NCI-H226 (cell line): Measurements from ENCODE around the gene CSRP1.
"Not testable (repeated sequence)": the region's sequence is repeated elsewhere in the genome, so short reads cannot be mapped to it uniquely, and the experiment has no call there.

Experiments used
- DNase-seq: peaks from one replicate; pipeline ENCODE4 v3.0.0-alpha.2; 2015

Gene CSRP1

DNA sequence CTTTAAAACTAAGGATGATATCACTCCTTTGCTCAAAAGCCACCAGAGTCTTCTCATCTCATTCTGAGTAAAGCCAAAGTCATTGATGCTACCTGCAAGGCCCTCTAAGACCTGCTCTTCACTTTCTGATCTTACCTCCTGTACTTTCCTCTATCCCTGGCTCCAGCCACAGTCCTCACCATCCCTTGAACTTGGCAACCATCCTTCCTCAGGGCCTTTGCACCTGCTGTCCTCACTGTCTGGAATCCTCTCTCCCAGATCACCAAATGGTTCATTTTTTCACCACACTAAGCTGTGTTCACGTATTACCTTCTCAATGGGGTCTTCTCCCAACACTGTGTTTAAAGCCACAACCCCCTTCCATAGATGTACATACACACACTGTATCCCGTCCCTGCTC, 33.6 kb downstream of the CSRP1 start:
- no peak for DNase-seq

DNA sequence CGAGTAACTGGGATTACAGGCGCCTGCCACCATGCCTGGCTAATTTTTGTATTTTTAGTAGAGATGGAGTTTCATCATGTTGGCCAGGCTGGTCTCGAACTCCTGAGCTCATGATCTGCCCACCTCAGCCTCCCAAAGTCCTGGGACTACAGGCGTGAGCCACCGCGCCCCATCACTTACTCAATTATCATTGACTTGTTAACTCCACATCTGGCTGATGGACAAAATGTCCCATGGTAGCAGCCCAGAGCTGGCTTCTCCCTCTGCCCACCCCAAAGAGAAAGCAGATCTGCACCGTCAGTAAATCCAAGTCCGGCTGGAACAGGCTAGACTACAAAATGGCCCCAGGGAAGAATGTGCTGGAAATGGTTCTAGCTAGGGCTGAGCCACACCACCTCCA, 34.6 kb downstream of the CSRP1 start:
- DNase-seq = not testable (repeated sequence)

DNA sequence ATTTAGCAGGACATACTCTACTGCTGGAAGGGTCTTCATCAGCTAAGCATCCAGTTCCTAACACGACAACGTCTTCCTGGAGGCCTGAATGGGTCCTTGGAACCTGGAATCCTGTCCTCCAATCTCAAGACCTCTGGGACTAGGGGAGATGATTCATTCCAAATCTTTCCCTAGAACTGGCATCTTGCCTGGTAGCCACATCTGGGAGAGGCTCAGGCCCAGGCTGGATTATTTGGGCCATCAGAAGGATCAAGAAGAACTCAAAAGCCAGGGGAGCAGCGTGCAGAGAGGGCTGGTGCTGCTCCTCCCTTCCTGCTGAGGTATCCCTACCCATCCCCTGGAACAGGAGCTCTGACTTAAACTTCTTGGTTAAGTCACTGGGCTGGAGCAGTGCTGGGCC, 35.2 kb downstream of the CSRP1 start:
- DNase-seq = peak; percentile 50

DNA sequence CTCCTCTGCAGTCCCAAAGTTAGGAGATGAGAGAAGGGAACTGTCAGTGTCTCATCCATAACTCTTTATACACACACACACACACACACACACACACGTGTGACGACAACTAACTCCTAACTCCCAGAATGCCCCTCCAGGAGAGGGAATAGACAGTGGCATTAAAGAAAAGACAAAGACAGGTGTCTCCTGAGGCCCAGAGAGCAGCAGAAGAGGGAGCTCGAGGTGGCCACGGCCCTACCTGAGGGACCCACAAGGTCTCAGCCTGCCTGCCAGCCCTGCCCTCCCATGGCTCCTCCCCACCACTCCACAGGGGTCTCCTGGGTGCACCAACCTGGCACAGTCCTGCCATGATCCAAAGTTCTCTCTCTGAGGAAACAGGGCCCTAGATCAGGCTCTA, 36.3 kb downstream of the CSRP1 start:
- DNase-seq = no peak

DNA sequence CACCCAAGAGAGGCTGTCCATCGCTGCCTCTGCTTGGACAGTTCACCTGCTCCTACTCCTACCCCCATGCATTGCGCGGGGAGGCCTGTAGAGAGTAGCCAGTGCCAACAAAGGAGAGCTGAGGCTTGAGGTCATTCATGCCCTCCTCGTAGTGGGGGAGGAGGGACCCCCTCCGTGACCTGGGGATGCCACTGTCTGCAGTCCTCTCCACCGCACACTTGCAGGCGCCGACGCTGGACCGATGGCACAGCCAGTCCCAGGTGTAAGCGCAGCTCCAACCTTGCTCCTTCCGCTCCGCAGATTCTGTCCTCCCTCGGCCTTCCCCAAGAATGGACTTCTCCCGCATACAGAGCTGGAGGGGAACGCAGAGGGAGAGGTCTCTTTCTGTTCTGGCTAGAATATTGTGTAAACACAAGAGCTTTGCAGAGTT, 37.3 kb downstream of the CSRP1 start:
- DNase-seq = no peak

DNA sequence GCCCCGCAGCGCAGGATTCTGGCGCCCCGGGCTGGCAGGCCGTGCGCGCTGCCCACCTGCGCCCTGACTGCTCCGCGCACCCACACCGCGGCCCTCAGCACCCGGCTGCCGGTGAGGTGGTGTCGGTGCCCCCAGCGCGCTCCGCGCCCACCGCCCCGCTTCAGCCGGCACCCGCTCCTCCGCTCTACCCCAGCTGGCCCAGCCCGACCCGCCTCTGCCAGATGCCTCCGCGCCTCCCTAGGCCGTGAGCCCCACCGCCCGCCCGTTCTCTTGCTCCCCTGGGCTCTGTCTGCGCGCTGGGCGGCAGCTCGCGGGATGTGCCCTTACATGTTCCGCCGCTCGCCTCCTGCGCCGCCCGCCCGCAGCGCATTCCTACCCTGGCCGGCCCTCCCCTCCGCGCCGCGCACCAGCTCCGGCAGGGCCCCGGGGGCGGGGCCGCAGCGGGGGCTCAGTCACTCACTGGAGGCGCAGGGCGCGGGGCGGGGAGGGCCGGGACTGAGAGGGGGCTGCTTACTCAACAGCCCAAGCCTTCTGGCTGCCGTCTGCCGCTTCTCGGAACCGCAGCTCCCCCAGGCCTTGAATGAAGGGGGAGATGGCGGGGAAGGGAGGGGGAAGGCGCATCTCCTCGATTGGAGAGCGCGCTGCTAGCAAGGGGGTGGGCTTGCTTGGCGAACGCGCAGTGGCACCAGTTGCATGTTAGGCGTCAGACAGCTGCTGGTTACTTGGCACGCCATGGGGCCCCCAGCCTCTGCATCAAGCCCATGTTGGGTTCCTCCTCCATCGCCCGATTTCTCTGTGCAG, 37.9 kb downstream of the CSRP1 start, which contains the start of gene PHLDA3:
Gene PHLDA3 (minus strand): TSS at position 345 of the 801 bp plus-strand sequence. CDS start 402 bp downstream, outside the sequence.
- DNase-seq = peak; percentile 91

DNA sequence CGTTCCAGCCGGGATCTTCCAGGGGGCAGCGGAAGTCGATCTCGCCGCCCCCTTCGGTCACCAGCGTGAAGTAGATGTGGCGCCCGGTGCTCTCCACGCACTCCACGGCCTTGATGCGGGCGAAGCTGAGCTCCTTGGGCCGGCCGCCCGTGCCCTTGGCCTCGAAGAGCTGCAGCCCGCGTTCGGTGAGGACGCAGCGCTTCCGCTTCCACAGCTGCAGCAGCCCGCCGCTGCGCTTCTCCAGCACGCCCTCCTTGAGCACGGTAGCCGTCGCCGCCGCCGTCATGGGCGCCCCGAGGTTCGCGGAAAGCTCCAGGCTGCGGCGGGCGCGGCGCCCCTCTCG, 38.5 kb downstream of the CSRP1 start:
- no peak for DNase-seq

DNA sequence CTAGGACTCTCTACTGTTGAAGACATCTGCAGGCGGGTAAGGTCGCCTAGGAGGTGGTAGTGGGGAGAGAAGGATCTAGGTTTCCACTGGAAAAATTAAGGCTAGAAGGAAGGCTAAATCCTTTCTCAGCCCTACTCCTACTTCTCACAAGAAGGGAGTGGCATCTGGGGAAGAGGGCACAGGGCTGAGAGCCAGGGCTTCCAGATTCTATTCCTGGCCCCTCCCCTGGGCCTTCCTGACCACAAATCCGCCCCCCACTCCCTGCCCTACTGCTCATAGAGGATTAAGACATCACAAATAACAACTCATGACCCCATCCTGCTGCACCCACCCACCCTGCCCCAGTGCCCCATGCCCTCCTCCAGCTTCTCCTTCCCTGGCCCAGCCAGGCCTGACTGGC, 40.4 kb downstream of the CSRP1 start:
- peak; percentile 41 for DNase-seq

DNA sequence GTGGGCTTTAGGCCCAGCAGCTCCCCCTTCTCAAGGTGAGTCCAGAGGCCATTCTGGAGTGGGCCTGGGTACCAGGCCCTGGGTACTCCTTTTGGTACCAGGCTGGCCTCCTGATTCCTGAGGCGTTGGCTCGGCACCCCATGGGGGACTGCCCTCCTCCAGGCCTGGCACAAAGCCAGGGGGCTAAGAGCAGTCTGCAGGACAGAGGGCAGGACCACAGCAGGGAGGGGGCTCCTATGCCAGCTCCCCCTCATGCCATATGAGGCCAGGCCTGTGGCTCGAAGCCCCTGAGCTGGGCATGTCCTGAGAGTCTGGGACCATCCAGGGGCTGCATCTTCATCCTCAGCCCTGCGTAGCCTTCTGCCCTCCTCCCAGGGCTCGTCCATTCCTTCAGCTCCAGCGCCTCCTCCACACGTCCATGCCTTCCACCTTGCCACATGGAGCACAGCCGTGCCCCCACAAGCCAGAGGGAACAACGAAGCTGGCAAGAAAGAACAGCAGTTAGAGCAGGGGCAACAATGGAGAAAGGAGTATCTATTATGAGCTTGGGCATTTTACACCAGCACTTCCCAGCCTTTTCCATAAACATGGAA, 41.1 kb downstream of the CSRP1 start:
- no peak for DNase-seq

DNA sequence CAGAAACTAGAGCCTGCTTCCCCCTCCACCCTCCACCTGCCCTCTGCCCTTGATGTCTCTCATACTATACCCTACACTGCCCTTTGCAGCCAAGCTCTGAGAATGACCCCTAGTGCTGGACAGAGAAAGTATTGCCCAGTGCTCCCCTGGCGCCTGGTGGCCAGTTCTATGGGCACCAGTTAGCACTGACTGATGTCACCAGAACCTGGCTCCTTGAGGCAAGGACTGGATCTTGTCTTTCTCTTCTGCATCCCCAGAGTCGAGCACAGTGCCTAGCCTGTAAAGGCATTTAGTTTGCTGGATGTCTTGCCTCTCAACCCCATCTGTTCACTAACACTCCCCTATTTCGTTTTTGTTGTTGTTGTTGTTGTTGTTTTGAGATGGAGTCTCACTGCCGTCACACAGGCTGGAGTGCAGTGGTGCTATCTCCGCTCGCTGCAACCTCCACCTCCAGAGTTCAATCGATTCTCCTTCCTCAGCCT, 43.8 kb downstream of the CSRP1 start:
- DNase-seq = peak; percentile 25

DNA sequence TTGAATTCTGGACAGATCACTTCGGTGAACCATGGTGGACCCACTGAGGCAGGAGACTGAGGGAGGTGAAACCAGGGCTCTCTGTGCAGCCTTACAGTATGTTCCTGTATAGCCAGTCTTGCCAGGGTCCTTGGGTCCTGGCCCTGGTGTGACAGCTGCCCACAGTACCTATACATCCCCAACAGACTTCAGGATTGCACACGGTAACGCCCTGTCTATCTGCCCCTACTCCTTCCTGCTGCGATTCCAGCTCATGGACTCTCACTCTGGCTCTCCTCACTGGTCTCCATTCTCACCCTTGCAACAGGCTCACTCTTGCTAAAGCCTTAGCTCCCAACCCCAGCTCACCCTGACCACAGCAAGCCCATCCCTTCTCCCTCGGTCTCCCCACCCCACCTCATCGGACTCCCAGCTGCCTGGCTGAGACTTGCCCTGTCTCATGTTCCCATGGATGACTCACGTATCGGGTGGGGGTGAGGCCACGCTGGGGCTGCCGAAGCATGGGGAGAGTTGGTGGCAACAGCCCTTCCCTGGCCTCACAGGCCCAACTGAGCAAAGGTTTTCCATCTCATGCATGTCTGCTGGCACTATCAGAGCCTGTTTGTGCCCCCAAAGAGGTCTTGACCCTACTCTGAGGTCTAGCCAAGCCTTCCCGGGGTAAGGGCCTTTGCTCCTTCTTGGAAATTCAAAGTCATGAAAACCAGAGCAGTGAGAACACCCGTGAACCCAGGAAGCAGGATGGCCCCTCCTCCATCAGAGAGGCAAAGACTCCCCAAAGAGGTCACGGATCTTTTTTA, 45.1 kb downstream of the CSRP1 start:
- DNase-seq = peak; percentile 97

DNA sequence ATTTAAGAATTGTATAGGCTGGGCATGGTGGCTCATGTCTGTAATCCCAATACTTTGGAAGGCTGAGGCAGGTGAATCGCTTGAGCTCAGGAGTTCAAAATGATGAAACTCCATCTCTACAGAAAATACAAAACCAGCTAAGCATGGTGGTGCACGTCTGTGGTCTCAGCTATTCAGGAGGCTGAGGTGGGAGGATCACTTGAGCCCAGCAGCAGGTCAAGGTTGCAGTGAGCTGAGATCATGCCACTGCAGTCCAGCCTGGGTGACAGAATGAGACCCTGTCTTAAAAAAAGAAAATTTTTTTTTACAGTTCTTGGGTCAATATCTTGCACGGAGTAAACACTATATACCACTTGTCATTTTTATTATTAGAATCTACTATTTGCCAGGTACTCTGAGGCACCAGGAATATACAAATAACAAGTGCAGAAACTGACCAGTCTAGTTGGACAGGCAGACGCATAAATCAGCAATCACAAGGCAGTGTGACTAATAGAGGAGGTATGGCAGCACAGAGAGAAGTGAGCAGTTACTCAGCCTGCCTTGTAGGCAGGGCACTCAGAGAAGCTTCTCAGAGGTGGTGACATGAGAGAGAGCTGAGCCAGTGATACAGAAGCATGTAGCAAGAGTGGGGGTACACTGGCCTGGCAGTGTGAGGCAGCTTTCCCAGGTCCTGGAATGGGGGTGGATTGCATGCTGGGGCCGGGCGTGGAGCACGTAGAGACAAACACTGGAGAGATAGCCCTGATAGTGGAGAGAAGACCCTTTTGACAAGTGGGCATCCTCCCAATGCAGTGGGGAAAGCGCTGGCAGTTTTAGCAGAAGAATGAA, 45.9 kb downstream of the CSRP1 start:
- peak; percentile 95 for DNase-seq

DNA sequence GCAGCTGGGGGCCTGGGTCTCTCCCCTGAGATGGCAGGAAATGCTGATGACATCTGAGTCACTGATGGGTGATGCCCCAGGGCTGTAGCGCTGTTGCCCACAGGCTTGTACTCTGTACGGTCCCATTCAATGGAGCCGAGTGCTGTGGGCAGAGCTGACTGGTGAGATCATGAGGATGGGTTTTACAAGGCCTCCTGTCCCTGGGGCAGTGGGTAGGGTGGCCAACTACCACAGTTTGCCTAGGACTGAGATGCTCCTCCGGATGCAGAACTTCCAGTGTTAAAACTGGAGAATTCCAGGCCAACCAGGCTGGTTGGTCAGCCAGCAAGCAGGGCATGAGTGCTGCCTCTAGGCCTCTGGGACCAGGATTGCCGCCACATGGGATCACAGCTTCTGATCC, 47.1 kb downstream of the CSRP1 start:
- no peak for DNase-seq

DNA sequence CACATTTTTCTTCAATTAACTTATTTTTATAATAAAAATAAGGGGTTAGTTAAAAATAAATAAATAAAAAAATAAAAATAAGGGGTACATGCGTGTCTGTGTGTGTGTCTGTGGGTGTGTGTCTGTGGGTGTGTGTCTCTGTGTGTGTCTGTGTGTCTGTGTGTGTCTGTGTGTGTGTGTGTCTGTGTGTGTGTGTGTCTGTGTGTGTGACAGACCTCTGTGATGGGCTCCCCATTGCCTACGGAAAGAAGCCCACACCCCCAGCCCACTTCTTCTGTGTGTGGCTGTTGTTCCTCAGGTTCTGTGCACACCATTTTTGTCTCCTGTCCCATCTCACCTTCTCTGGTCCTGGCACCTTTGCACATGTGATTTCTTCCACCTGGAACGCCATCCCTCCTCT, 47.9 kb downstream of the CSRP1 start:
- no peak for DNase-seq

DNA sequence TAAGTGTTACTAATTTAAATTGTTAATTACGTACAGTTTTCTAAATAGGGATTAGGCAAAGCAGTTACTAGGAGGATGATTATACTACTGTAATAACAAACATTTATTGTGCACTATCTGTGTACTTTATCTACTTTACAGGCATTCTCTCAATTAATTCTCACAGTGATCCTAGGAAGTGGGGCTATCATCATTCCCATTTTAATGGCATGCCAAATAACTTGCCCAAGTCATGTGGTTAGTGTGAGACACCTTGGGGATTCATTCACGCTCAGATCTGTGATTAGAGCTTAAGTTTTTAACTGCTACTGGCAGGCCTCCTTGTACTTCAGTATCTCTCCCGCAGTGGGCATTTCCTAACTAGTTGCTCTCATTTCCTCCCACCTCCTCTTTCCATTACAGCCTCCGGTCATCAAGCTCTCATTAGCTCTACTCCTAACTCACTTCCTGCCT, 49.4 kb downstream of the CSRP1 start:
- DNase-seq = peak; percentile 40

DNA sequence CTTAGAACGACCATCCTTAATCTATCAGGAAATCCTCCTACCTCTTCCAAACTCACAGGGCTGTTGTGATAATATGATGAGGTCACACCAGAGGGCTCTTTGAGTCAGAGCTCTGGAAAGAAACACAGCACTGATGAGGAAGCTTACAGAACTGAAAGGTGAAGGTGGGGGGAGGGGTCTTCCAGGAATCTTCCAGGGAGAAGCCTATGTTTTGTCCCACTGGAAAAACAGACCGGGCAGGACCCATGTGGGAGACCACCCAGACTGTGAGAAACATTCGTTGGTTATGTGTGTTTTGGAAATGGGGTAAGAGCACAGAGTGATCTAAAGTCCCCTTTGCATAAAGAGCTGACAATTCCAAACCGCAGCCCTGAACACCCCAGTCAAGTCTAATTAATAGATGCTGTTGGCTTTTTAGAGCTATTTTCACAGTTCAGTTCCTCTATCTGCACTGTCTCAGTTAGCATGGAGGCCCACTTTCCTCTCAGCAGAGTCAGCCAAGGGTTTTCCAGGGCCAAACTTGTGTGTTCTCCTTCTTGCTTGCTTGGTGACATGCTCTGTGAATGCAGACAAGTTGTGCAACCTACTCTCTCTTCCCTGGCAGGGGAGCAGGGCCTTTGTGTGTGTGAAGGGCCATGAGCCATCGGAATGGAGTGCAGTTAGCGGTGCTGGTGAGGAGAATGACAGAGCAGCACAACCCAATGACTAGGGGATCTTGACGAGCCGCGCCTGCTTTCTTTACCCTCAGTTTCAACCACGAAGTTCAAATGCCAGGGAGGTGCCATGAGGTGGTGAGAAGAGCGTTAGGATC, 50.2 kb downstream of the CSRP1 start:
- peak; percentile 90 for DNase-seq

DNA sequence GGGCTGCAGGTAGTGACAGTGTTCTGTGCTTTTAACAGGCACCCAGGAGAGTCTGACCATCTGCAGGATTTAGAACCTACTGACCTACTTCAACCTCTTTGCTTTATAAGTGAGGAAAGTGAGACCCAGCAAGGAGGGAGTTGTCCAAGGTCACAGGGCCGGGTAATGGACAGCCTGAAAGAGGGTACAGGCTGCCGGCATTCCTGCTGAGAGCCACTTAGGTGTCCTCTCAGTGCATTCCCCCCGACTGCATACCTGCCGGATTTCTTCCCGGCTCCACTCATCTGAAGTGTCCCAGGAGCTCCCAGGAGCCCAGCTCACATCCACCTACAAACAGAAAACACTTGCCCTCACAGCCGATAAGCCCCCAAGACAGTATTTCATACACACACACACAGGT, 51.8 kb downstream of the CSRP1 start:
- DNase-seq = no peak

DNA sequence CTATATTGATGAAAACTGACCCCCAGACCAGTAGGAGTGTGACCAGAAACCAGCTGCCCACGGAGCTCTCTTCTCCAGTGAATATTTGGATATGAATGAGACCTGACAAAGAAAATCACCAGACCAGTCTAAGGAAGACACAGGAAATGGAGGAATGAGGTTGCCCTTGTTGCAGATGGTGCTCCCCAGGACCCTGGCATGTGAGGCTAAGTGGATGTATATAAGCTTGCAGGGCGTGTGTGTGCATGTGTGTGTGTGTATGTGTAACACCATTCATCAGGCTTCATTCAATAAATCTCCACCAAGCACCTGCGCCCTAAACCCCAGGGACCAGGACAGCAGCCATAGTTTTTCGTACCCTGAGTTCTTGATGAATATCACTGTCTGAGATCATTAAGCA, 52.3 kb downstream of the CSRP1 start:
- DNase-seq = no peak

DNA sequence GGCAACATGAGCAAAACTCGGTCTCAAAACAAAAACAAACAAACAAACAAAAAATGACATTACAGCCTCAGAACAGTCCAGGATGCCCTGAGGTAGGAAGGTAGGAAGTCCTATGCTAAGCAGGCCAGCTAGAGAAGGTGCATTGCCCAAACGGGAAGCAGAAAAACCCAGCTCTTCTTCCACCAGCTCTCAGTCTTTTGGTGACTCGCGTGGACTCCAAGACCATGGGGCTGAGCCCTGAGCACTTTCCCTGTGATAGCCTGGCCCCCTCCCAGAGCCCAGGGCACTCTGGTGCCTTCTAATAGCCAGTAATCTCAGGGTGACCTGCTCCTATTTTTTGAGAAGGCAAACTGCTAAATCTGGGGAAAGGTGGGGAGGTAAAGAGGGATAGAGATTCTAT, 54.1 kb downstream of the CSRP1 start:
- DNase-seq = no peak

DNA sequence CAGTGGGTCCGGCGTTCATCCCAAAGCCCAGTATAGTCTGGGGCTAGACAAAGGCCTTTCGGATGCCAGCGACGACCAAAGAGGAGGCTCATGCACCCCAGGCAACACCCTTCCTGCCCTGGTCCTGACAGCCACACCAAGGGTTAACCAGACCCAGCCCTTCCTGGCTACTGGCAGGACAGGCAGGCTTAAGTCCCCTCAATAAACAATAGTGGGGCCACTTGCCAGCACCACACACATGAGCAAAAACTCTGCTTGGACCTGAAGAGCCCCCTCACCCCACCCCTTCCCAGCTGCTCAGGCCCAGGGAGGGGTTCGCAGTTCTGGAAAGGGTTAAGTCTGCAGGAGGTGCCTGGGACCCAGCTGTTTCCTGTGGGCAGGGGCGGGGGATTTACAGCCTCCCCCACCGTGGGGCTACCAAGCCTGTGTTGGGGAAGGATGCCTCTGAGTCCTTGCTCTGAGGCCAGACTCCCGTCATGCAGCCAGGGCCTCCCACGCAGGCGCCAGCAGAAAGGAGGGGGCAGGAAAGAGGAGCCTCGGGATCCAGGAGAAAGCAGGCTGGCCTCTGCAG, 56.1 kb downstream of the CSRP1 start:
- DNase-seq = peak; percentile 82

DNA sequence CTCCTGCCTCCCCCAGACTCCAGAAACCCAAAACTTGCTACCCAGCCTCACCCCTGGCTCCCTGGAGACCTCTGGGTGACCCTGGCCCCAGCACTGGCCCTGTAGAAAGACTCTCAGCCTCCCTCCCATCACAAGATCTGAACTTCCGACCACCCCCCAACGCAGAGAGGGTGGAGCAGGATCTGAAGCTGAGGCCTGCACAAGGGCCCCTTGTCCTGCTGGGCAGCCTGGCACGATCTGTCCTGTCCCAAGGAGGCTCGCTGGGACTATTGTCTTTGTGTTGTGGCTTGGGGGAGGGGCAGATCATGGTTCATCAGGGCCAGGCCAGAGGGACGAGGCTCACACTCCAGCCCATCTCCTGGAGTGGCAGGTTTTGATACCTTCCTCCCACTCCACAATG, 57.9 kb downstream of the CSRP1 start:
- DNase-seq = no peak
